Measurements from ENCODE around the gene BOLL.
"Not testable (repeated sequence)": the region's sequence is repeated elsewhere in the genome, so short reads cannot be mapped to it uniquely, and the experiment has no call there.

GRCh38 chr2:197695206-197695605 lies 89.9 kb downstream of the BOLL start:
- TF ChIP-seq POLR2A, CTCF (IDR thresholded peaks at IDR 0.05): not testable (repeated sequence)
